Fibroblast of skin of right biceps (primary cell): ENCODE data around the gene PRLH.
A peak's percentile ranks its signal among the peaks of the same experiment; 100 is the strongest.

Experiments used
- DNase-seq: peaks from one replicate; pipeline ENCODE4 v3.0.0-alpha.2; 2013

Gene PRLH

GRCh38 chr2:237566401-237567235 lies at the start of gene PRLH:
TSS of gene PRLH (plus strand) at chr2:237566574. CDS start at chr2:237566574, 0 bp downstream.
- DNase-seq: no peak

- no peak for DNase-seq
These were observed 49.2 kb upstream of the PRLH start for GRCh38 chr2:237517163-237517562.

GRCh38 chr2:237517990-237518389 lies 48.4 kb upstream of the PRLH start:
- no peak for DNase-seq

- no peak for DNase-seq
These were observed 46.7 kb upstream of the PRLH start for GRCh38 chr2:237519506-237520245.

- DNase-seq: no peak
These were observed 46.1 kb upstream of the PRLH start for GRCh38 chr2:237520290-237520689.

GRCh38 chr2:237524631-237525030 lies 41.7 kb upstream of the PRLH start:
- no peak for DNase-seq

- DNase-seq: no peak
These were observed 40.7 kb upstream of the PRLH start for GRCh38 chr2:237525559-237526157.

- no peak for DNase-seq
These were observed 39.1 kb upstream of the PRLH start for GRCh38 chr2:237527233-237527632.

- no peak for DNase-seq
These were observed 38.6 kb upstream of the PRLH start for GRCh38 chr2:237527766-237528165.

GRCh38 chr2:237529452-237530402 lies 36.6 kb upstream of the PRLH start:
- no peak for DNase-seq

GRCh38 chr2:237530472-237531433 lies 35.6 kb upstream of the PRLH start:
- peak; percentile 15 for DNase-seq

- DNase-seq: no peak
These were observed 34.2 kb upstream of the PRLH start for GRCh38 chr2:237532160-237532559.

GRCh38 chr2:237533668-237534161 lies 32.7 kb upstream of the PRLH start:
- peak; percentile 16 for DNase-seq

- no peak for DNase-seq
These were observed 32.0 kb upstream of the PRLH start for GRCh38 chr2:237534380-237534779.

GRCh38 chr2:237535385-237536082 lies 30.8 kb upstream of the PRLH start:
- no peak for DNase-seq

GRCh38 chr2:237536083-237536415 lies 30.3 kb upstream of the PRLH start:
- no peak for DNase-seq

GRCh38 chr2:237536617-237537016 lies 29.8 kb upstream of the PRLH start:
- no peak for DNase-seq

GRCh38 chr2:237538001-237538720 lies 28.2 kb upstream of the PRLH start:
- DNase-seq: no peak

GRCh38 chr2:237538901-237539300 lies 27.5 kb upstream of the PRLH start:
- DNase-seq: no peak

GRCh38 chr2:237539681-237540080 lies 26.7 kb upstream of the PRLH start:
- no peak for DNase-seq
